ENCODE results near the gene CHMP6.

DNA sequence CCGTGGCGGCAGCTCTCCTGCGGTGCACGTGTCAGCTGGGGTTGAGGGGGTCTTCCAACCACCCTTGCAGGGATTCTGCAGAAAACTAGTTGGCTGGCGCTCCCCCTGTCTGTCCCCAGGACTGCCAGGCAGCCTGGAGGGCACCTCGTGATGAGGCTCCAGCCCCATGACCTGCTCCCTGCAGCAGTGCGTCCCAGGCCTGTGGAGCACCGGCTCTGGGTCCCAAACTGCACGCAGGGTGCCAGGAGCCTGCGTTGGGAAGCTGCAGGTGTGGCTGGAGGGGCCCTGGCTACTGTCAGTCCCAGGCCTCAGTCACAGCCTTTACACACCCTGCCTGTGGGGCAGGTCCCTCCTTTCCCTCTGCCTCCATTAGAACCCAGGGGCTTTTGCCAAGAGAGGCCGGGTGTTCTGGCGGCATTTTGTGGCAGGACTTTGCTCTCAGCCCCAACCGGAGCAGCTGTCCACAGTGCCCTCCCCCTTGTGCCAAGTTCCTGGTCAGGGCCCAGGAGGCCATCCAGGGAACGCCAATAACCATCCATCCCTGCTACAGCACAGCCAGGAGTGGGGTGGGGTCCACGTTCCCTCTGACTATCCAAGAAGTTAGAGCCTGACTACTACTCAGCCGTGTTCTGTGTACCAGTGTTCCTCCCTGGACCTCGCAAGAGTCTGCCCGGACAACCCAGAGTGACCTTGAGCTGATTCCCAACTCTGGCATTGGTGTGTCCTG lies 9.2 kb downstream of the CHMP6 start:
- TF ChIP-seq, protein P1, sequence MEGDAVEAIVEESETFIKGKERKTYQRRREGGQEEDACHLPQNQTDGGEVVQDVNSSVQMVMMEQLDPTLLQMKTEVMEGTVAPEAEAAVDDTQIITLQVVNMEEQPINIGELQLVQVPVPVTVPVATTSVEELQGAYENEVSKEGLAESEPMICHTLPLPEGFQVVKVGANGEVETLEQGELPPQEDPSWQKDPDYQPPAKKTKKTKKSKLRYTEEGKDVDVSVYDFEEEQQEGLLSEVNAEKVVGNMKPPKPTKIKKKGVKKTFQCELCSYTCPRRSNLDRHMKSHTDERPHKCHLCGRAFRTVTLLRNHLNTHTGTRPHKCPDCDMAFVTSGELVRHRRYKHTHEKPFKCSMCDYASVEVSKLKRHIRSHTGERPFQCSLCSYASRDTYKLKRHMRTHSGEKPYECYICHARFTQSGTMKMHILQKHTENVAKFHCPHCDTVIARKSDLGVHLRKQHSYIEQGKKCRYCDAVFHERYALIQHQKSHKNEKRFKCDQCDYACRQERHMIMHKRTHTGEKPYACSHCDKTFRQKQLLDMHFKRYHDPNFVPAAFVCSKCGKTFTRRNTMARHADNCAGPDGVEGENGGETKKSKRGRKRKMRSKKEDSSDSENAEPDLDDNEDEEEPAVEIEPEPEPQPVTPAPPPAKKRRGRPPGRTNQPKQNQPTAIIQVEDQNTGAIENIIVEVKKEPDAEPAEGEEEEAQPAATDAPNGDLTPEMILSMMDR (IDR thresholded peaks at IDR 0.05): no peak
- TF ChIP-seq POLR2A (IDR thresholded peaks at IDR 0.05): no peak

All from esophagus squamous epithelium (tissue), 4 donors.